Measurements from ENCODE around the gene SCARB1.

The SCARB1 gene

GRCh38 chr12:124750149-124750656, 113.5 kb downstream of the SCARB1 start:
- Histone ChIP-seq H3K36me3 (ENCODE audit: insufficient read depth, low read length) (no peaks in the 10 kb centered on the region), H3K9ac (ENCODE audit: insufficient read length) (no peak overlapping the region), H3K27ac (no peak overlapping the region), H3K4me3 (no peak overlapping the region), H3K9me3 (ENCODE audit: low read depth, low read length) (no peaks in the 10 kb centered on the region)
- DNase-seq (ENCODE audit: low read depth, low spot score) = no peak
- TF ChIP-seq POLR2AphosphoS5 (IDR thresholded peaks at IDR 0.05; ENCODE audit: borderline replicate concordance, low read depth, low read length) (no peak), EZH2 (IDR thresholded peaks at IDR 0.05) (no peak), FOXP2 (optimal IDR thresholded peaks at IDR 0.05; ENCODE audit: control extremely low read depth, extremely low read length, insufficient read depth) (no peak)

GRCh38 chr12:124749725-124750124, 113.9 kb downstream of the SCARB1 start:
- H3K4me3 ChIP-seq = no peak overlapping the region
- no peak overlapping the region for H3K27ac ChIP-seq
- H3K9ac ChIP-seq (ENCODE audit: insufficient read length) = no peak overlapping the region
- no peak for DNase-seq (ENCODE audit: low read depth, low spot score)
- TF ChIP-seq FOXP2 (optimal IDR thresholded peaks at IDR 0.05; ENCODE audit: control extremely low read depth, extremely low read length, insufficient read depth) = no peak
- no peak for TF ChIP-seq POLR2AphosphoS5 (IDR thresholded peaks at IDR 0.05; ENCODE audit: borderline replicate concordance, low read depth, low read length)
- no peak for TF ChIP-seq EZH2 (IDR thresholded peaks at IDR 0.05)
- no peaks in the 10 kb centered on the region for H3K36me3 ChIP-seq (ENCODE audit: insufficient read depth, low read length)
- no peaks in the 10 kb centered on the region for H3K9me3 ChIP-seq (ENCODE audit: low read depth, low read length)

DNA sequence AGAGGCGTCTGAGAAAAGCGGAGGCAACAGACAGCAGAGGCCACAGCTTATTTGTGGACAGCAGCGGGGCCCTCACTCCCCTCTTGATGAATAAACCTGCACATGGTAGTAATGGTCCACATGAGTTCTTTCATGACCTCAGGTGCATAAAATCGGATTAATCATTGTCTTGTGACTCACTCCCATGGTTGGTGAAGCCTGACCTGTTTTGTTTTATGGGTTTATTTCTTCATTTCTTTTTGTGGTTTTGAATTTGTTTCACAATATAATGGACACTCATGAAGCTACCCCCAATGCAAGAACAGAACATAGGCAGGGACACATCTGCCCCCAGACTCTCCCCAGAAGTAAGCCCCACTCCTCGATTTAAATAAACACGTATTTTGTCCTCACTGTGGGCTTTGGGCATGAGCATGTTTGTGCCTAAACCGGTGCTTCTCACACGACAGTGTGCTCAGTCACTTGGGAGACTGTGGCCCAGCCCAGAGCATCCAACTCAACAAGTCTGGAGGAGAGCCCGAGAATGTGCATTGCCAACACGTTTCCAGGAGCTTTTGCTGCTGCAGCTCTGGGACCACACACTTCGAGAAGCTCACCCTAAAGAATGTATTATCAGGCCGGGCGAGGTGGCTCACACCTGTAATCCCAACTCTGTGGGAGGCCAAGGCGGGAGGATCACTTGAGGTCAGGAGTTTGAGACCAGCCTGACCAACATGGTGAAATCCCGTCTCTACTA, 116.1 kb downstream of the SCARB1 start:
- H3K9ac ChIP-seq (ENCODE audit: insufficient read length) = no peak overlapping the region
- H3K4me3 ChIP-seq = no peak overlapping the region
- H3K27ac ChIP-seq = no peak overlapping the region
- no peak for TF ChIP-seq EZH2 (IDR thresholded peaks at IDR 0.05)
- TF ChIP-seq POLR2AphosphoS5 (IDR thresholded peaks at IDR 0.05; ENCODE audit: borderline replicate concordance, low read depth, low read length) = no peak
- TF ChIP-seq FOXP2 (optimal IDR thresholded peaks at IDR 0.05; ENCODE audit: control extremely low read depth, extremely low read length, insufficient read depth) = no peak
- H3K9me3 ChIP-seq (ENCODE audit: low read depth, low read length) = no peaks in the 10 kb centered on the region
- no peaks in the 10 kb centered on the region for H3K36me3 ChIP-seq (ENCODE audit: insufficient read depth, low read length)
- no peak for DNase-seq (ENCODE audit: low read depth, low spot score)

GRCh38 chr12:124746649-124747425, 116.8 kb downstream of the SCARB1 start:
- Histone ChIP-seq H3K4me3 (peak overlapping the region; percentile 74), H3K36me3 (ENCODE audit: insufficient read depth, low read length) (no peaks in the 10 kb centered on the region), H3K9ac (ENCODE audit: insufficient read length) (peak overlapping the region; percentile 51), H3K9me3 (ENCODE audit: low read depth, low read length) (no peaks in the 10 kb centered on the region), H3K27ac (peak overlapping the region; percentile 92)
- TF ChIP-seq POLR2AphosphoS5 (IDR thresholded peaks at IDR 0.05; ENCODE audit: borderline replicate concordance, low read depth, low read length) = no peak
- TF ChIP-seq FOXP2 (optimal IDR thresholded peaks at IDR 0.05; ENCODE audit: control extremely low read depth, extremely low read length, insufficient read depth) = no peak
- TF ChIP-seq EZH2 (IDR thresholded peaks at IDR 0.05) = no peak
- DNase-seq (ENCODE audit: low read depth, low spot score) = no peak

DNA sequence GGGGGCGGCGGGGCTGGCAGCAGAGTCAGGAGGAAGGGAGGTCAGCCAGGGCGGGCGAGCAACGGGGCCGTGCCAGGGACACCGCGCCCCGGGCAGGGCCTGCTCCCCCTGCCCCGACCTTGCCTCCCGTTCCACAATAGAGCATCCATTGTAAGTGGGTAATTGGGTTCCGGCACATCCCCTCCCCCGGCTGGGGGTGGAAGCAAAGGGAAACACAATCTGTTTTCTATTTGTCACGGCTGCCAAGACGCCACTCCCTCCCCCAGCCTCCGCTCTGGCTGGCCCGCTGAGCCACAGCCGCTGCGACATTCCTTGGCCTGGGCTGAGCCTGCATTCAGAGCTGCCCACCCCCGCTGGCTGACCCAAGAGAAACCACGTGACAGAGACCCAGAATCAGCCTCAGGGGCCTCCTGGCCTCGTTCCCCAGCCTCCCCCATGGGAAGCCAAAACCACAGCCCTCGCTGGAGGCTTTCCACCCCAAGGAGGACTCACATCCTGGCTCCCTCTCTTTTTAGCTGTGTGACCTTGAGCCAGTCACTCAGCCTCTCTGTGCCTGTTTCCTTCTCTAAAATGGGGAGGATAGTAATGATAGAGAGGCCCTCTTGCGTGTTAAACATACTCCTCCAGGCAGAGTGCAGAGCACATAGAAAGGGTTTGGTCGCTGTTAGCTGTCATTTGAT, 117.6 kb downstream of the SCARB1 start:
- DNase-seq (ENCODE audit: low read depth, low spot score) = peak; percentile 63
- TF ChIP-seq POLR2AphosphoS5 (IDR thresholded peaks at IDR 0.05; ENCODE audit: borderline replicate concordance, low read depth, low read length) = peak; percentile 68
- peak; percentile 89 for TF ChIP-seq FOXP2 (optimal IDR thresholded peaks at IDR 0.05; ENCODE audit: control extremely low read depth, extremely low read length, insufficient read depth)
- no peak for TF ChIP-seq EZH2 (IDR thresholded peaks at IDR 0.05)
- H3K36me3 ChIP-seq (ENCODE audit: insufficient read depth, low read length) = no peaks in the 10 kb centered on the region
- H3K9me3 ChIP-seq (ENCODE audit: low read depth, low read length) = no peaks in the 10 kb centered on the region
- peak overlapping the region; percentile 56 for H3K9ac ChIP-seq (ENCODE audit: insufficient read length)
- H3K27ac ChIP-seq = peak overlapping the region; percentile 92
- H3K4me3 ChIP-seq = peak overlapping the region; percentile 74

DNA sequence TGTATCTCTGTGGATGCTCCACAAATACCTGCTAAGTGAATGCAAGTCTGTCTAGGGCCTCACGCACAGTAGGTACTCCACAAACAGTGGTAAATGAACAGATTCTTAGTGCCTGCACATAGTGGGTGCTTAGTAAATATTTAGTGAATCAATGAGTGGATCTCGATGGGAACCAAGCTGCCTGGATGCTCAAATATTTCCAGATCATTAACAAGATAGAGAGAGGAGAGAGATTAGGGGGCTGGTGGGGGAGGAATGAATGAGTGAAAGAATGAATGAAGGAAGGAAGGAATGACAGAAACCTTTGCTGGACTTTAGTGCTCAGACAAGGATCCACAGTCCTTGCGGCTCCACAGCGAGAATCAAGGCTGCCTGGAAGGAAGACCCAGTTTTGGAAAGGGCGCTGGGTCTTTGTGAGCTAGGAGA, 118.2 kb downstream of the SCARB1 start:
- Histone ChIP-seq H3K36me3 (ENCODE audit: insufficient read depth, low read length) (no peaks in the 10 kb centered on the region), H3K9ac (ENCODE audit: insufficient read length) (peak overlapping the region; percentile 56), H3K27ac (peak overlapping the region; percentile 92), H3K9me3 (ENCODE audit: low read depth, low read length) (no peaks in the 10 kb centered on the region), H3K4me3 (peak overlapping the region; percentile 74)
- no peak for DNase-seq (ENCODE audit: low read depth, low spot score)
- TF ChIP-seq FOXP2 (optimal IDR thresholded peaks at IDR 0.05; ENCODE audit: control extremely low read depth, extremely low read length, insufficient read depth) (no peak), POLR2AphosphoS5 (IDR thresholded peaks at IDR 0.05; ENCODE audit: borderline replicate concordance, low read depth, low read length) (no peak), EZH2 (IDR thresholded peaks at IDR 0.05) (no peak)

DNA sequence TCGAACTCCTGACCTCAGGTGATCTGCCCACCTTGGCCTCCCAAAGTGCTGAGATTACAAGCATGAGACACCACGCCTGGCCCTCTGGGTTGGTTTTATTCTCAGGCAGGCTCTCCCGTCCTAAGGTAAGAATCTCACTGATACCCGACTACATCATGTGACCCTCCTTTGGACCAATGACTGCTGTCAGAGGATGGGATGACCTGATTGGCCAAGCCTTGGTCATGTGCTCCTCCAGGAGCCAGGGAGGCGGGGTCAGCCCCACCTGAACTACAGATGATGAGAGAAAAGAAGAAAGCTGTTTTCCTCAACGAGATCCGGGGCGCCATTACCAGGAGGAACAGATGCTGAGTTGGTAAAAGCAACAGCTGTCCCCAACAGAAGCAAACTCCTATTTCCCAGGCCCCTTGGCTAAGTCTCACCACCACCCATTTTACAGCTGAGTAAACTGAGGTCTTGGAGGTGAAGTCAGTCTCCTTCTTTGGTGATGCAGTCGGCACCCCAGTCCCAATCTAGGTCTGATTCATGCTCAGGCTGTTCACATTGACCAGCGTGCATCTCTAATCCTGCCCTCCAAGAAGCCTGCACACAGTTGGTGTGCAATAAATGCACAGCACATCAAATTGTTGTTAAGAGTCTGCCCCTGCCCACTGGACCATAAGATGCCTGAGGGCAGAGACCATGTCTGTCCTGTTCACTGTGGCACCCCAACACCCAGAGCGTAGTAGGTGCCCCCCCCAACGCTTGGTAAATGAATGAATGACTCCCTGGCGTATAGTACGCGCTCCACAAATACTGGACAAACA, 118.8 kb downstream of the SCARB1 start:
- Histone ChIP-seq H3K4me3 (no peak overlapping the region), H3K9me3 (ENCODE audit: low read depth, low read length) (no peaks in the 10 kb centered on the region), H3K27ac (no peak overlapping the region; the same call in 1 of the 2 replicates), H3K9ac (ENCODE audit: insufficient read length) (no peak overlapping the region), H3K36me3 (ENCODE audit: insufficient read depth, low read length) (no peaks in the 10 kb centered on the region)
- TF ChIP-seq FOXP2 (optimal IDR thresholded peaks at IDR 0.05; ENCODE audit: control extremely low read depth, extremely low read length, insufficient read depth) = no peak
- TF ChIP-seq EZH2 (IDR thresholded peaks at IDR 0.05) = no peak
- TF ChIP-seq POLR2AphosphoS5 (IDR thresholded peaks at IDR 0.05; ENCODE audit: borderline replicate concordance, low read depth, low read length) = no peak
- no peak for DNase-seq (ENCODE audit: low read depth, low spot score)

Measured in SK-N-MC (cell line).